Inferior parietal cortex (tissue), 1 donor: ENCODE data around the gene TMEM263.
A peak's percentile ranks its signal among the peaks of the same experiment; 100 is the strongest.
"Not testable (repeated sequence)": the region's sequence is repeated elsewhere in the genome, so short reads cannot be mapped to it uniquely, and the experiment has no call there.

Experiments used
- DNase-seq: peaks from one replicate; pipeline ENCODE4 v3.0.0-alpha.2; 2016; ENCODE audit errors: extremely low spot score

Gene TMEM263

DNA sequence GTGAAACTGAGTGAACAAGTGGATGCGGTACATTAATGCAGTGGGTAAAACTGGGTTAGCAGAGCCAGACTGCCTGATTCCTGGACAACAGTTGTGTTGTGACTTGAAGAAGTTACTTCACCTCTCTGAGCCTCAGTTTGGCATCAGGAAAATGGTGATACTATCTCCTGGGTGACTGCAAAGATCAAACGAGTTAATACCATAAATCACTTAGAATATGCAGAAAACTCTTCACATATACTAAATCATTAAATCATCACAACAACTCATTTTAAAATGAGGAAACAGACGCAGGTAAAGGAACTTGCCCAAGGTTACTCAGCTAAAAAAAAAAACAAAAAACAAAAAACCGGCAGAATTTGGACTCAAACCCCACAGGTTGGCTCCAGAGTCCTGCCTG is 30.4 kb downstream of the TMEM263 start:
- DNase-seq, result no peak

DNA sequence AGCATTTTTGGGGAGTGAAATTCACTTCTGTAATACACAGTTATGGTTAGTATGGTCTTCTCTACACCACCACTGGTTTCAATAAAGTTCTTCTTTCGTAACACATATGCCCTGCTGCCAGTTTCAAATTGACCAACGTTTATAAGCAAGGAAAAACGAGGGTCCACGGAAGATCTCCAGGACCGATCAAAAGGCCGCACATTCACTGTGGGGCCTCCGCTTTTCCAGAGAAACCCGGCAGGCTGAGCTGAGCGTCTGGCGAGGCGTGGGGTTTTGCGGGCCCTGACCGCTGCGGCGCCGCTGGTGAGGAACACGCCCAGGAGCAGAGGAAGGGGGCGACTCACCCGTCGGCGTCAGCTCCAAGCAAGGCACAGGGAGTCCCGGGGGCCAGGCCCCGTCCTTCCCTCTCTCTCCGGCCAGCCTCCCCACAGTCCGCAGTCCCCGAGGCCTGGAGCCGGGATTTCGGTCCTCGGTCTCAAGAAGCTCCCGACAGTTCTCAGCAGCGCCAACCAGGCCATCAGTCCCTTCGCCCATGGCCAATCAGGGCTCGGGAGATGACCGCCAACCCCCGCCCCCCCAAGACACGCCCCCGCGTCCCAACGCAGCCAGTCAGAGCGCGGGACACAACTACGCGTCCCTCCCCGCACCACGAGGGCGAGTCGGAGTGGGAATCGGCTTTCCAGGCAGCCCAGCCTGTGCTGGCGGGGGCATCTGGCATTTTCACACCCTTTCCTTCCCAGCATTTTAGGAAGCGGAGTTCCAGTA is 31.1 kb downstream of the TMEM263 start, which contains the start of gene MTERF2:
MTERF2 (minus strand) TSS at position 522 of the 765 bp plus-strand sequence. CDS start 8,432 bp downstream, outside the sequence.
- peak; percentile 91 for DNase-seq

DNA sequence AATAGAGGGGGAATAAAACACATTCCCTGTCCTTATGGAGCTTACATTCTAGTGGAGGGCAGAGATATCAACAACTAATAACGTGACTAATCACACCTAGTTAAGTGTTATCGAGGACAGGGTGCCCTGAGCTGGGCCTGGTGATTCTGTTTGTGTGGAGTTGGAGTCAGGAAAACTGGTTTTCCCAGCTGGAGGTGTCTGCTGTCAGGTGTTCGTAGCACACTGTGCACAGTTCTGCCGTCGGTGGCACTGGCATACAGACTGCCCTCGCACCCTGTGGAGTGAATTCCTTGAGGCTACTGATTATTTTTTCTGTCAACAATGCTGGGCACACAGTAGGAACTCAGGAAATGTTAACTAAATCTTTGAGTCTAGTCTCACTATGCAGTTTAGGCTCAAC is 32.1 kb downstream of the TMEM263 start:
- DNase-seq, result no peak

DNA sequence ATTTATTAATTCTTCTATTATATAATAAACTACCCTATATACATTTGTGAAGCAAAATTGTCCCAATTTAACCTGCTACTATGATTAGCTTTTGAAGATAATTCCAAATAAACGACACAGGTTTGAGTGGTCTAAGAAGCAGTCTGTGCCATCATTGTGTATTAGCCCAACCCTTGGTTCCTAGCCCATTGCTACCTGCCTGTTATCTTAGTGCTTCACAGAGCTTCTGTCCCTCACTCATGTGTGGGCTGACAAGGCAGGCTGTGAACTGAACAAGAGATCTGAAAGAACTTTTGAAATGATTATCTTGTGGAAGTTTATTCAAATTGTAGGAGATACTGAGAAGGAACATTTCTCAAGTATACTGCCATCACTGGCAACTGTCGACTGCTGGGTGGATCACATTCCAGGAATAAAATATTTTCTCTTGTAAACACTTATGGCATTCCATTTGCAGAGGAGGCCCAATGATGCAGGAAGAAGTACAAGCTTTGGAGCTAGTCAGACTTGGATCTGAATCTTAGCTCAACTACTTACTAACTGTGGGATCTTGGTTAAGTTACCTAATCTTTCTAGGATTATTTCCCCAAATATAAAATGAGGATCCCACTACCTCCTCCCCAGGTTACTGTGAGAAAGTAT is 39.0 kb downstream of the TMEM263 start:
- no peak for DNase-seq

DNA sequence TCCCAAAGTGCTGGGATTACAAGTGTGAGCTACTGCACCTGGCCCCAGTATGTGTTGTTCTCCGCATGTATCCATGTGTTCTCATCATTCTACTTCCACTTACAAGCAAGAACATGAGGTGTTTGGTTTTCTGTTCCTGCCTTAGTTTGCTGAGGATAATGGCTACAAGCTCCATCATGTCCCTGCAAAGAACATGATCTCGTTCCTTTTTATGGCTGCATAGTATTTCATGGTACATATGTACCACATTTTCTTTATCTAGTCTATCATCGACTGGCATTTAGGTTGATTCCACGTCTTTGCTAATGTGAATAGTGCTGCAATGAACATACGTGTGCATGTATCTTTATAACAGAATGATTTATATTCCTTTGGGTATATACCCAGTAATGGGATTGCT is 40.4 kb downstream of the TMEM263 start:
- DNase-seq, result not testable (repeated sequence)

DNA sequence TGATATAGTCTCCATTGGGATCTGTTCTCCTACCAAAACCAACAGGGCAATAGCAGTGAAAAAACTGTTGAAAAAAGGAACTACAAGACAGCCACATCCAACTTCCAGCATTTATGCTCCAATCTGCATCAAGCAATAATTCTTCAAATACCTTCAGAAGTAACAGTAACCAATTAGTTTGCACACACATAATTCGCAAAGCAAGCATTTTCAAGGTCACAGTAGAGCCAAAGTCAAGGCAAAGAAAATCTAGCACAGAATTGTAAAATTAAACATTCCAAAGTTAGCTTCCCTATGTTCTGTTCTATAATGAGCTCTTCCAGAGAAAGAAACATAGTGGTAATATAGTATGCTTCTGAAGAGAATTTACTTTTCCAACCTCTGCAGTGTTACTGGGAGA is 42.2 kb downstream of the TMEM263 start:
- no peak for DNase-seq

DNA sequence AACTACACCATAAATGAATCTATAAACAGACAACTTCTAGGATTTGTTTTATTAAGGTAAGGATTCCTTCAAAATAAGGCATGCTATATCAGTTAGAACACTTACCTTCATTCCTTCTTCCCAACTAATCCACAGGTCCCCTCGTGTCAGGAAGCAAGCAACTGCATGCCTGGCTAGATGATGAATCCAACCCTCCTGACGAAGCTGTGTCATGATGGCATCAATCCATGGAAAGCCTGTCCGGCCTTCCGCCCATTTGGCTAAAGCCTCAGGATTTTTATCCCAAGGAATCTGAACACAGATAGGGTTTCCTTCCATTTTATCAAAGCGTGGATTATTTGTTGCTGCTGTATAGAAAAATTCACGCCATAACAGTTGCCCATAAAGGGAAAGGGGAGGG is 43.7 kb downstream of the TMEM263 start:
- DNase-seq, result no peak

DNA sequence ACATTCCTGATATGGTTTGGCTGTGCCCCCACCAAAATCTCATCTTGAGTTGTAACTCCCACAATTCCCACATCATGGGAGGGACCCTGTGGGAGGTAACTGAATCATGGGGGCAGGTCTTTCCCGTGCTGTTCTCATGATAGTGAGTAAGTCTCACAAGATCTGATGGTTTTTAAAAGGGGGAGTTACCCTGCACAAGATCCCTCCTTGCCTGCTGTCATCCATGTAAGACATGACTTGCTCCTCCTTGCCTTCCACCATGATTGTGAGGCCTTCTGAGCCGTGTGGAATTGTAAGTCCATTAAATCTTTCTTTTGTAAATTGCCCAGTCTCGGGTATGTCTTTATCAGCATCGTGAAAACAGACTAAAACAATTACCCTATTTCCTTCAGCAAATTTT is 47.0 kb downstream of the TMEM263 start:
- not testable (repeated sequence) for DNase-seq

DNA sequence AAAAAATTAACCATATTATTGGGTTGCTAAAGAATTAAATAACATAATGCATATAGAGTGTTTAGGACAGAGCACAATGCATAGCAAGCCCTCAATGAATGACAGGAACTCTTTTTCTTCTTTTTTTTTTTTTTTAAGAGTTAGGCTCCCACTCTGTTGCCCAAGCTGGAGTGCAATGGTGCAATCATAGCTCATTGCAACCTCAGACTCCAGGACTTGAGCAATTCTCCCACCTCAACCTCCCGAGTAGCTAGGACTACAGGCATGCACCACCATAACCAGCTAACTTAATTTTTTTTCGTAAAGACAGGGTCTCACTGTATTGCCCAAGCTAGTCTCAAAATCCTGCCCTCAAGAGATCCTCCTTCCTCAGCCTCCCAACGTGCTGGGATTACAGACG is 51.7 kb downstream of the TMEM263 start:
- DNase-seq, result no peak

DNA sequence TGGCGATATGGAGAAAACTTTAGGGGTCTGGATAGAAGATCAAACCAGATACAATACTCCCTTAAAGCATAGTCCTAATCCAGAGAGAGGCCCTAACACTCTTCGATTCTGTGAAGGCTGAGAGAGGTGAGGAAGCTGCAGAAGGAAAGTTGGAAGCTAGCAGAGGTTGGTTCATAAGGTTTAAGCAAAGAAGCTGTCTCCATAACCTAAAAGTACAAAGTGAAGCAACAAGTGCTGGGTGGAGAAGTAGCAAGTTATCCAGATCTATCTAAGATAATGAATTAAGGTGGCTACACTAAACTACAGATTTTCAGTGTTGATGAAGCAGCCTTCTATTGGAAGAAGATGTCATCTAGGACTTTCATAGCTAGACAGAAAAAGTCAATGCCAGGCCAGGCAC is 55.8 kb downstream of the TMEM263 start:
- DNase-seq, result no peak

DNA sequence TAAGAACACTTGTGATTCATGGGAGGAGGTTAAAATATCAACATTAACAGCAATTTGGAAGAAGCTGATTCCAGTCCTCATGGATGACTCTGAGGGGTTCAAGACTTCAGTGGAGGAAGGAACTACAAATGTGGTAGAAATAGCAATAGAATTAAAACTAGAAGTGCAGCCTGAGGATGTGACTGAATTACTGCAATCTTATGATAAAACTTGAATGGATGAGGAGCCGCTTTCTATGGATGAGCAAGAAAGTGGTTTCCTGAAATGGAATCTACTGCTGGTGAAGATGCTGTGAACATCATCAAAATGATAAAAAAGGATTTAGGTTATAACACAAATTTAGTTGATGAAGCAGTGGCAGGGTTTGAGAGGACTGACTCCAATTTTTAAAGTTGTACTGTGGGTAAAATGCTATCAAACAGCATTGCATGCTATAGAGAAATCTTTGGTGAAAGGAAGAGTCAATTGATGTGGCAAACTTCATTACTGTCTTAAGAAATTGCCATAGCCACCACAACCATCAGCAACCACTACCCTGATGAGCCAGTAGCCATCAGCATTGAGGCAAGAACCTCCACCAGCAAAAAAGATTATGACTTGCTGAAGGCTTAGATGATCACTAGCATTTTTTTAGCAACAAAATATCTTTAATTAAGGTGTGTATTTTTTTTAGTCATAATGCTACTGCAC is 57.2 kb downstream of the TMEM263 start:
- DNase-seq, result no peak

DNA sequence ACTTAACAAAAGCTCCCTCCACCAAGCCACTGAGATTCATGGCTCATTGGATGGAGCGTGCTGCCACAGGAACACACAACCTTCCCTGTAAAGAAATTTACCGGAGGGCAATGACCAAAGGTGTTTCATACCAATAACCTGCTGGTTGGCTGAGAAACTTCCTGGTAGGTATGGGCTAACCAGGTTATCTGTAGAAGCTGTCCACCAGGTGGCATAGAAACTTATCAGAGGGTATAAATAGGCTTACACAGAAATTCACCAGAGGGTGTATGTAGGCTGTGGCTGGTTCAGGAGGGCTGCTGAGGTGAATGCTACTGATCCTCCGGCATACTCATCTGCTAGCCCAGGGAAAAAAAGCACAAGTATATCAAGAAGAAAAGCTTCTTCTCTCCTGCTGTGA is 58.3 kb downstream of the TMEM263 start:
- no peak for DNase-seq

DNA sequence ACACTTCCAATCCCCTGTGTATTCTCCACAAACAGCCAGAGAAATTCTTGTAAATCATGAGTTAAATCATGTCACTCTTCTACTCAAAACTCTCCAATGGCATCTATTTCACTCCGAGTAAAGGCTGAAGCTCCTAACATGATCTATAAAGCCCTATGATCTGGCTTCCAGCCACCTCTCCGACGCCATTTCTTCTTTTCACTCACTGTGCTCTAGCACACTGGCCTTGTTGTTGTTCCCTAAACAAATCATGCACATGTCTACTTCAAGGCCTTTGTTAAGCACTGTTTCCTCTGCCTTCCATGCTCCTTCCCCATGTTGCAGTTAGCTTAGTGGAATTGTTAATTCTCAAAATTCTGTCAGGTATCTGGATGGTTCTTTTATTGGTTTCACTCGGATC is 61.3 kb downstream of the TMEM263 start:
- DNase-seq, result no peak

DNA sequence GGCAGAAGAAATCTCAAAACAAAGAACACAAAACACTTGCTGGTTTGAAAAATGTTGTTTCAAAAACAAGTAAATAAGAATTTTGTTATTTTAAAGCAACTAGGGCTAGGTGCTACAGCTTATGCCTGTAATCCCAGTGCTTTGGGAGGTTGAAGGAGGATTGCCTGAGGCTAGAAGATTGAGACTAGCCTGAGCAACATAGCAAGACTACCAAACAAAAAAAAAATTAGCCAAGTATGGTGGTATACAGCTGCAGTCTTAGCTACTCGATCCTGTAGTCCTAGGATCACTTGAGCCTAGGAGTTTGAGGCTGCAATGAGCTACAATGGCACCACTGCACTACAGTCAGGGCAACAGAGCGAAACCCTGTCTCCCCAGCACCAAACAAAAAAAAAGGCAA is 63.8 kb downstream of the TMEM263 start:
- no peak for DNase-seq
